ENCODE data around the gene UNC45A. TPM values are rescaled to one million over a fixed set of nuclear protein-coding genes. Genes with fewer than 3 reads are reported as not detected.

Gene UNC45A
- total RNA-seq, 4 donors from 2014 or later, result 25.4 to 68.2 (median 49.8) TPM

DNA sequence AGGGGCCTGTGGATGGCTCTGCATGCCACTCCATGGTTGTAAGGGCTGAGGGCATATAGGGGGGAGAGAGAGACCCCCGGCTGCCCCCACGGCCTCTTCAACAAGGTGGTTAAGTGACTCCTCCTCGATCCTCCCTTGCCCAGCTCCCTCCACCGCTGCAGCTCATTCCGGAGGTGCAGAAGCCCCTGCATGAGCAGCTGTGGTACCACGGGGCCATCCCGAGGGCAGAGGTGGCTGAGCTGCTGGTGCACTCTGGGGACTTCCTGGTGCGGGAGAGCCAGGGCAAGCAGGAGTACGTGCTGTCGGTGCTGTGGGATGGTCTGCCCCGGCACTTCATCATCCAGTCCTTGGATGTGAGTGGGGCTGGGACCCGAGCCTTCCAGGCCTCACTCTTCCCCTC, 44.2 kb upstream of the UNC45A start:
- TF ChIP-seq CTCF (IDR thresholded peaks at IDR 0.05; ENCODE audit: low read depth), result no peak

- TF ChIP-seq CTCF (IDR thresholded peaks at IDR 0.05; ENCODE audit: low read depth), result no peak
Measured at GRCh38 chr15:90891346-90891949, 43.6 kb upstream of the UNC45A start.

GRCh38 chr15:90892023-90892422, 43.1 kb upstream of the UNC45A start:
- no peak for TF ChIP-seq CTCF (IDR thresholded peaks at IDR 0.05; ENCODE audit: low read depth)

DNA sequence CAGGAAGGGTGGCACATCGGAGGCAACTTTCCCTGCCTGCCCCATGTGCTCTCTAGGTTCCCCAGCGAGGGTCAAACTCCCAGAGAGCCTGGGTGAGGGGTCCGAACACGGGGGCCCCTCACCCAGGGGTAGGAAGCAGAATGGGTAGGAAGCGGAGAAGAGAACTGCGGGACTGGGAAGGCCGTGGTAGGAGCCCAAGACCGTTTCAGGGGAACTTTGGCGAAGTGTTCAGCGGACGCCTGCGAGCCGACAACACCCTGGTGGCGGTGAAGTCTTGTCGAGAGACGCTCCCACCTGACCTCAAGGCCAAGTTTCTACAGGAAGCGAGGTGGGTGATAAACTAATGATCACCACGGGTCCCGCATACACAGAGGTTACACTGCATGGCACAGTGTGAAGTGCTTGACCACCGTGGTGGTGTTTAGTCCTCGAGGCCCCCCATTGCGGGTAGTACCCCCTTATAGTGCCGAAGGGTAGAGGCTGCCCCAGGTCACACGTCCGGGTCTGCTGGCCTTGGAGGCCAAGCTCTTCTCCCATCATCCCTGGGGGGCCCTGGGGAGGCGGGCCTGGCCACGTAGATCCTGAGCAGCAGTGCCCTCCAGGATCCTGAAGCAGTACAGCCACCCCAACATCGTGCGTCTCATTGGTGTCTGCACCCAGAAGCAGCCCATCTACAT, 42.4 kb upstream of the UNC45A start:
- TF ChIP-seq CTCF (IDR thresholded peaks at IDR 0.05; ENCODE audit: low read depth), result no peak

DNA sequence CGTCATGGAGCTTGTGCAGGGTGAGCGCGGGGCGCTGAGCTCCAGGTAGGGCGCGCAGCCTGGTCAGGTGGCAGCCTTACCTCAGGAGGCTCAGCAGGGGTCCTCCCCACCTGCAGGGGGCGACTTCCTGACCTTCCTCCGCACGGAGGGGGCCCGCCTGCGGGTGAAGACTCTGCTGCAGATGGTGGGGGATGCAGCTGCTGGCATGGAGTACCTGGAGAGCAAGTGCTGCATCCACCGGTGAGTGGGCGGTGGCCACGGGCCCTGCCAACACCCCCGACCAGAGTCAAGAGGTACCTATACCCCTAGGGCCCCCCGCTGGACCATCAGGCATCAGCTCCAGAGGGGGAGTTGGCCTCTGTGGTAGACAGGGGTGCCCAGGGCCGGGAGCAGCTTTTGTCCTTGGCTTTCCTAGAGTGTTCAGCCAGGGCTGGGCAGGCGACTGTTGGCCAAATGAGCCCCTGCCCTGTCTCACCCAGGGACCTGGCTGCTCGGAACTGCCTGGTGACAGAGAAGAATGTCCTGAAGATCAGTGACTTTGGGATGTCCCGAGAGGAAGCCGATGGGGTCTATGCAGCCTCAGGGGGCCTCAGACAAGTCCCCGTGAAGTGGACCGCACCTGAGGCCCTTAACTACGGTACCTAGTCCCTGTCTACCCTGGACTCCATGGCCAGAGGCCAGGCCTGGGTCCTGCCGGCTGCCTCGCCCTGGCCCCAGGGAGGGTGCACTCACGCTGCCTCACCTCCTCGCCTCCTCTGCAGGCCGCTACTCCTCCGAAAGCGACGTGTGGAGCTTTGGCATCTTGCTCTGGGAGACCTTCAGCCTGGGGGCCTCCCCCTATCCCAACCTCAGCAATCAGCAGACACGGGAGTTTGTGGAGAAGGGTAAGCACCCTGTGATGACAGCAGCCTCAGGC, 41.7 kb upstream of the UNC45A start:
- TF ChIP-seq CTCF (IDR thresholded peaks at IDR 0.05; ENCODE audit: low read depth), result no peak

- no peak for TF ChIP-seq CTCF (IDR thresholded peaks at IDR 0.05; ENCODE audit: low read depth)
Measured at GRCh38 chr15:90895571-90896117, 39.4 kb upstream of the UNC45A start.
